HL-60 (cell line): ENCODE measurements around the gene PCA3.

Source experiments
- DNase-seq, 2 experiments: peaks; one replicate each; pipeline ENCODE4 v3.0.0-alpha.2; 2010 to 2020; ENCODE audit warnings: low read depth in 1 of 2, low spot score in 1 of 2
- H3K27ac ChIP-seq: fragments of 250-450 bp; sonication (Bioruptor Pico); replicated peaks from 2 replicates; pipeline ENCODE4 v1.5.1; 2020; ENCODE audit warnings: mild to moderate bottlenecking, moderate library complexity
- H3K27me3 ChIP-seq: fragments of 250-450 bp; sonication (Bioruptor Pico); 2 replicates; pipeline ENCODE4 v1.5.1; 2021; ENCODE audit warnings: mild to moderate bottlenecking, moderate library complexity; ENCODE audit not compliant: insufficient read depth, poor library complexity, severe bottlenecking
- H3K4me3 ChIP-seq: replicated peaks from 2 replicates; pipeline ENCODE4 v1.5.1; 2011; ENCODE audit warnings: mild to moderate bottlenecking, control low read depth, low read length; ENCODE audit not compliant: insufficient read depth
- CTCF ChIP-seq: IDR thresholded peaks from one replicate; pipeline ENCODE4 v1.5.1; 2011; ENCODE audit warnings: low read length, control low read depth, inconsistent platforms; ENCODE audit not compliant: insufficient read depth
- GABPA ChIP-seq: IDR thresholded peaks from 2 replicates; pipeline ENCODE4 v1.6.1; 2012; ENCODE audit warnings: low read depth
- POLR2AphosphoS5 ChIP-seq: IDR thresholded peaks from 2 replicates; pipeline ENCODE4 v1.6.1; 2012; ENCODE audit warnings: low read depth
- REST ChIP-seq: IDR thresholded peaks from 2 replicates; pipeline ENCODE4 v1.6.1; 2012; ENCODE audit warnings: low read depth; ENCODE audit not compliant: insufficient replicate concordance
- SPI1 ChIP-seq: IDR thresholded peaks from 2 replicates; pipeline ENCODE4 v1.6.1; 2012; ENCODE audit warnings: low read depth, mild to moderate bottlenecking, borderline replicate concordance

Gene PCA3

GRCh38 chr9:76784881-76785280 lies 20.6 kb downstream of the PCA3 start:
- no peak for DNase-seq
- Histone ChIP-seq H3K27ac (no peak overlapping the region), H3K4me3 (no peak overlapping the region), H3K27me3 (peaks cover 10% of the 10 kb centered on the region)
- TF ChIP-seq POLR2AphosphoS5 (no peak), SPI1 (no peak), CTCF (no peak), GABPA (no peak), REST (no peak)

- TF ChIP-seq POLR2AphosphoS5 (no peak), CTCF (no peak)
- no peak for DNase-seq
- Histone ChIP-seq H3K27ac (no peak overlapping the region), H3K27me3 (peaks cover 10% of the 10 kb centered on the region), H3K4me3 (no peak overlapping the region)
These were observed 21.3 kb downstream of the PCA3 start for GRCh38 chr9:76785501-76785900.

- TF ChIP-seq SPI1: peak; percentile 61; the same call in 1 of the 2 replicates
- TF ChIP-seq REST: no peak
- H3K27ac ChIP-seq: no peak overlapping the region
These were observed 23.4 kb downstream of the PCA3 start for GRCh38 chr9:76787677-76788076.

GRCh38 chr9:76789840-76790239 lies 25.6 kb downstream of the PCA3 start:
- Histone ChIP-seq H3K4me3 (no peak overlapping the region), H3K27me3 (peaks cover 10% of the 10 kb centered on the region), H3K27ac (no peak overlapping the region)
- DNase-seq: no peak
- TF ChIP-seq SPI1 (no peak), CTCF (no peak)

More at GRCh38 chr9:76787677-76788076, 23.4 kb downstream of the PCA3 start:
- Histone ChIP-seq H3K27me3 (peaks cover 10% of the 10 kb centered on the region), H3K4me3 (no peak overlapping the region)
- peak; percentile 25 to 34 for DNase-seq
